Activated naive CD4-positive, alpha-beta T cell treated with anti-CD3 and anti-CD28 coated beads, Interleukin-2, amount 50 U/mL, for 24 hours (primary cell): ENCODE data around the gene SMIM44.
"Not testable (repeated sequence)": the region's sequence is repeated elsewhere in the genome, so short reads cannot be mapped to it uniquely, and the experiment has no call there.

Experiments used
- H3K27ac Mint-ChIP-seq: one replicate; pipeline ENCODE4 v1.8.0; 2021; ENCODE audit warnings: mild to moderate bottlenecking, mixed read lengths
- H3K27me3 Mint-ChIP-seq: one replicate; pipeline ENCODE4 v1.8.0; 2021; ENCODE audit warnings: mixed read lengths
- H3K36me3 Mint-ChIP-seq: one replicate; pipeline ENCODE4 v1.8.0; 2021; ENCODE audit warnings: mixed read lengths
- H3K4me1 Mint-ChIP-seq: one replicate; pipeline ENCODE4 v1.8.0; 2021; ENCODE audit warnings: mixed read lengths
- H3K4me3 Mint-ChIP-seq: one replicate; pipeline ENCODE4 v1.8.0; 2021; ENCODE audit warnings: mild to moderate bottlenecking, mixed read lengths
- H3K9me3 Mint-ChIP-seq: one replicate; pipeline ENCODE4 v1.8.0; 2021; ENCODE audit warnings: mixed read lengths

Gene SMIM44

DNA sequence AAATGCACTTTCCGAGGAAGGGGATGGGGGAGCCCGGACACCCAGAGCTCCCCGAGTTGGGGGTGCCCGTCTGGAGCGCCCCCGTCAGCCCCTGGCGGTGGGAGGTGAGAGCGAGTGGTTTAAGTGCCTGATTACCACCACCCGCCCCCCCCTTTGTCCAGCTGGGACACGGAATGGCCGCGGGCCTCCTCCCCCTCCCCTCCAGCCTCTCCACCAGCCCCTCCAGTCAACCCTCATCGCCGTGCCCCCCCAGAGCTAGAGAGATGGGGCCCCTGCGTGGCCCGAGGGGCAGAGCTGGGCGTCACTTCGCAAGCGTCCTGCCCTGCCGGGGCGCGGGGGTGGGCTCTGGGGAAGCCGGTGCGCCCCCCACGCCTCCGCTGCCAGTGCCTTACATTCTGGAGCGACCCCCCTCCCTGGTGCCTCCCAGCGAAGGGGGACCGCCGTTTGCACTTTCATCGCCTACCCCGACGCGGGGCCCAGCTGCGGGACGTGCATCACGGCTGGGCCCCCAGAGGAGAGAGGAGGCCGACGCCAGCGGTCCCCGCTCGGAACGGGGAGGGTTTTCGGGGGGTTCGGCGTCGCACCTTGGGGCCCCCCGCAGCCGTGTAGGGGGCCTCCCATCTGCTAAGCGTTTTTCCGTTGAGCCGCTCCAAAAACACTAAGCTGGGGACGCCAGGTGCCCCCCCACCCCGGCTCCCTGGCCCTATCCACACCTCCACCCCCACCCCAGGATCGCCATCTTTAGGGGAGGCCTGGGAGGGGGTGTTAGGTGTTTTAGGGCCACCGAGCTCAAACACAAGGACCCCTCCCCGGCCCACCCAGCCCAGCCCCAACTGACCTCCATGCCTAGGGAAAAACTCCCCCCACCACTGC is 19.3 kb downstream of the SMIM44 start:
- Mint-ChIP-seq H3K27ac (no peak overlapping the region), H3K4me1 (no peaks in the 10 kb centered on the region), H3K27me3 (no peaks in the 10 kb centered on the region), H3K4me3 (no peak overlapping the region), H3K9me3 (no peaks in the 10 kb centered on the region), H3K36me3 (peaks cover 3% of the 10 kb centered on the region)

DNA sequence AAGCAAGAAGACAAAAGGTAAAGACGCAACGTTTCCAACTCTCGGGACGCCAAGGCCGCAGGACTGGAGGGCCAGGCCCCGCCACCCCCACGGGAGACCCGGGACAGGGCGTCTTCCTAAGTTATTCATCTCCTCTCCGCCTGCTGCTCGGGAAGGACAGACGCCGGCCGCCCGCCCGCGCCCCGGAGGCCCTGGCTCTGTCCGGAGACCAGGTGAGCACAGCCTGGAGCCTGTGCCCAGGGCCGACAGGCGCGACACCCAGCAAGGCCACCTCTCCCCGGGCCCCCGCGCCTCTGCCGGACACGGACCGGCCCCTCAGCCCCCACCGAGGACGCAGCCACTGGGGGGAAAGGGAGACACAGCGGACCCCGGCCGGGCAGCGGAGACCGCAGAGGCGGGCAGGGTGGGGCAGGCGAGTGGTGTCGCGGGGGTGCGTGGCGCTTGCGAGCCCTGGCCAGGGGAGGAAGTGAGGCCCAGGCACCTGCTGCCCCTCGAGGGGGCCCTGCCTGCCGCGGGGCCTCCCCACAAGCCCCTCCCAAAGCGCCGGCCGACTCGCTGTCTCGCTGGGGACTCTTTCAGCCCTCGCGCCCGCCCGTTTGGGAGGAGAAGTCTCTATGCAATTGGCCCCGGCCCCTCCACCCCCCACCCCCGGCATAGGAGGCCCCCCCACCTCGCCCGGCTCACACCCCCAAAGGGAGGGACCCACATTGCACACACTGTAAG is 20.1 kb downstream of the SMIM44 start:
- Mint-ChIP-seq H3K27me3 (no peaks in the 10 kb centered on the region), H3K4me1 (no peaks in the 10 kb centered on the region), H3K36me3 (peaks cover 3% of the 10 kb centered on the region), H3K9me3 (no peaks in the 10 kb centered on the region), H3K27ac (no peak overlapping the region), H3K4me3 (no peak overlapping the region)

DNA sequence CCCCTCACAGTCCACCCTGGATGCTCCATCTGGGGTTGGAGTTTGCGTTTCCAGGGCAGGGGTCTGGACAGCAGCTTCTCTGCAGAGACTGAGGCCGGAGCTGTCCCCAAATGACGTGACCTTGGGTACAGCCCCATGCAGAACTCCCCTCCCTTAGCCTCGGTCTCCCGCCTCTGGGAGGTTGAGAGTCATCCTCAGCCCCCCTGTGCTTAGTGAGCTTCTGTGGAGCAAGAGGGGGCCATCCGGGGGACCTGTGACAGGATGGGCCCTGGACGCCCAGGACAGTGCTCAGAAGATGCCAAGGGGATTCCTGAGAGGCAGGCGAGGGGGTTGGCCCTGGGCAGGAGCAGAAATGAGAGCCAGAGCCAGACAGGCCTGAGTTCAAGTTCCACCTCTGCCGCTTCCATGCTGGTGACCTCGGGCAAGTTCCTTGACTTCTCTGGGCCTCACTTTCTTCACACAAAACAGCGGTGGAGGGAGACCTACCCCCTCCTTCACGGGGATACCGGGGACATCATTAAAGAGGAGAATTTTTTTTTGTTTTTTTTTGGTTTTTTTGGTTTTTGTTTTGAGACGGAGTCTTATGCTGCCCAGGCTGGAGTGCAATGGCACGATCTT is 23.2 kb downstream of the SMIM44 start:
- H3K9me3 Mint-ChIP-seq = no peaks in the 10 kb centered on the region
- peaks cover 3% of the 10 kb centered on the region for H3K36me3 Mint-ChIP-seq
- H3K27ac Mint-ChIP-seq = no peak overlapping the region
- no peak overlapping the region for H3K4me3 Mint-ChIP-seq
- no peaks in the 10 kb centered on the region for H3K4me1 Mint-ChIP-seq
- no peaks in the 10 kb centered on the region for H3K27me3 Mint-ChIP-seq

DNA sequence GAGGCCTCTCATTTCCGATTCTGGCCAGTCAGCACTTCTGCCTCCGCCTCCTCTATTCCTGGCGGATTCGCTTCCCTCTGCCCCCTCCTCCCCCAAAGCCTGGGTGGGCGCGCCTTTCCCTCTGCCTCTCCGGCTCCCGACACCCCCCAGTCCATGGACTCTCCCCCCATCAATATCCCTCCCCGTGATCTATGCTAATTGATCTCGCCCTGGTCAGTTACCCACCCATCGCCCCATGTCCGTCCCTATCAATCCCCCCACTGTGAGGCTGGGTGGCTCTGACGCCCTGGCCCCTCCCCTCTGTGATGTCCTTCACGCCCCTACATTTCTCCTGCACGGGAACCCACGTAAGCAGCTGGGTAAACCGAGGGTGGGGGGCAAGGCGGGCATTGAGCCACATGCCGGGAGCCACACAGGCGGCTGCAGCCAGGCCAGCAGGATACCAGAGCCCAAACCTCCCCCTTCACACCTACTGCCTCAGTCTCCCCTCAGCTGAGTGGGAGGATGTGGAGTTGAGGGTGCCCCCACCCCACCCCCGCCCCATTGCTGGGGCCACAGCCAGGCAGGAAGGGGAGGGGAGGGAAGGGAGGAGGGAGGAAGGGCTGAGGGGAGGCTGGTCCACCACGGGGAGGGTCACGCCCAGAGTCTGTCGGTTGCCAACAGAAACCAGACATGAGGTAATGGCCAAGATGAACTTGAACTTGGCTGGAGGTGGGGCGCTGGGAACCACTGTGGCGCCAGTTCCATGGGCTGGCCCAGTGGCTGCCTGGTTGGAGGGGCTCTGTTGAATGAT is 24.0 kb downstream of the SMIM44 start:
- no peaks in the 10 kb centered on the region for H3K27me3 Mint-ChIP-seq
- no peak overlapping the region for H3K4me3 Mint-ChIP-seq
- no peaks in the 10 kb centered on the region for H3K9me3 Mint-ChIP-seq
- peaks cover 3% of the 10 kb centered on the region for H3K36me3 Mint-ChIP-seq
- H3K4me1 Mint-ChIP-seq = no peaks in the 10 kb centered on the region
- no peak overlapping the region for H3K27ac Mint-ChIP-seq

DNA sequence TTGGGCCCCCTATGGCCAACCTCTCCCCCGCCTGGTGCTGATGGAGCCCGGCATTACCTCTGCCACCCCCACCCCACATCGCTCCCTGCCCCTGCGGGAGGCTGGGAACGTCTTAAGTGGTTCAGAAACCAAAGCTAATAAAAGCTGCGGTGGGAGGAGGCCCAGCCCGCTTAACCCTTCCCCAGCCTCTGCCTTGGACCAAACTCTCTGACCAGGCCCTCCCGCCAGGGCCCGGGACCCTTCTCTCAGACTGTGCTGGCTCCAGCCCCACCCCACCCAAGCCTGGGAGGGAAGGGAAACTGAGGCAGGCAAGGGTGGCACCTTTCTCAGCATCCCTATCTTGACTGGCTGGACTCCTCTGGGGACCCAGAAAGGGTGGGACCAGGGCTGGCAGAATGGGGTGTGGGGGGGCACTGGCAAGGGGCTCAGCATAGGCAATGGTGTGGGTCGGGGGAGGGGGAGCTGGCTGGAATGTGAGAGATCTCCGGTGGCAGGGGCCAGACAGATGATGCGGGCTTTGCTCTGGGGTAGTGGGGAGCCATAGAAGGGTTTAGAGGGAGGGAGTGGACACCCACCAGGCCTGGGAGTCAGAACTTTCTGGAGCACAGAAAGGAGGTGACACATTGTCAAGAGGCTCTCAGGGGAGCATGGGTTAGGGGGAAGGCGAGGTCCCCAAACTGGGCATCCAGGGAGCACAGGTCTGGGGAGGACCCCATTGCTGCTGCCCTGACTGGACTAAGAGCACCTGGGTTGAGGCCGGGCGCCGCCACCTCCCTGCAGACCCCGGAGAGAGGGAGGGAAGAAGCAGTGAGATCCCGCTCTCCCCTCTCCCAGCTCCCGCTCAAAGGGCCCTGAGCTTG is 24.8 kb downstream of the SMIM44 start:
- no peaks in the 10 kb centered on the region for H3K27me3 Mint-ChIP-seq
- H3K27ac Mint-ChIP-seq = no peak overlapping the region
- no peaks in the 10 kb centered on the region for H3K9me3 Mint-ChIP-seq
- H3K4me1 Mint-ChIP-seq = no peaks in the 10 kb centered on the region
- H3K36me3 Mint-ChIP-seq = peaks cover 3% of the 10 kb centered on the region
- no peak overlapping the region for H3K4me3 Mint-ChIP-seq

DNA sequence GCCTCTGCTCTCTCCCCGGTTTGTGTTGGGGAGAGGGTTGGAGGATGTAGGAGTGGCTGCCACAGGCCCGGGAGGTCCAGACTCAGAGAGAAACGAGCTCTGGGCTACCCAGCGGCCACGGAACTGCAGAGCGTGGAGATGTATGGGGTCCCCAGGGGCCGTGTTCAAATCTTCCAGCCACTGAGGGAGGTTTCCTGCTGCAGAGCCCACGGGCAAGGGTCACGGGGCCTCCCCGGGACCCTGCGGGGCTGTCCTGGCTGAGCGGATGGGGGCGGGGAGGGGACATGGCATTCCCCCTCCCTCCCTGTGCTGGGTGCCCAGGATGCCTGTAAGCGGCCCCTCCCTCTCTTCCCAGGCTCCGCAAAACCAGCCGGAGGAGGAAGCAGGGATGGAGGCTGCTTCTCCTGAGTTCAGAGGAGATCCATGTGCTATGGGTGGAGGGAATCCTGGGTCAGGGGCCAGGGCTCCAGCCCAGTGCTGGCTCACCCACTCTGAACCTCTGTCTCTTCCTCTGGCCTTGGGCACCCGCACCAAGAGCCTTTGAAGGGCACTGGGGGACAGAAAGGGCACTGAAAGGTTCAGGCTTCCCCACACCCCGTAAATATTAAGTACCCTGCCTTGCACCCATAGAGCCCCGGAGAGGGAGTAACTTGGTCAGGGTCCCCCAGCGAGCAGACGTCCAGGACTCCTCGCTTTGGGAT is 25.6 kb downstream of the SMIM44 start:
- H3K4me1 Mint-ChIP-seq = no peaks in the 10 kb centered on the region
- H3K36me3 Mint-ChIP-seq = peaks cover 1% of the 10 kb centered on the region
- H3K9me3 Mint-ChIP-seq = no peaks in the 10 kb centered on the region
- H3K4me3 Mint-ChIP-seq = no peak overlapping the region
- no peak overlapping the region for H3K27ac Mint-ChIP-seq
- H3K27me3 Mint-ChIP-seq = no peaks in the 10 kb centered on the region

DNA sequence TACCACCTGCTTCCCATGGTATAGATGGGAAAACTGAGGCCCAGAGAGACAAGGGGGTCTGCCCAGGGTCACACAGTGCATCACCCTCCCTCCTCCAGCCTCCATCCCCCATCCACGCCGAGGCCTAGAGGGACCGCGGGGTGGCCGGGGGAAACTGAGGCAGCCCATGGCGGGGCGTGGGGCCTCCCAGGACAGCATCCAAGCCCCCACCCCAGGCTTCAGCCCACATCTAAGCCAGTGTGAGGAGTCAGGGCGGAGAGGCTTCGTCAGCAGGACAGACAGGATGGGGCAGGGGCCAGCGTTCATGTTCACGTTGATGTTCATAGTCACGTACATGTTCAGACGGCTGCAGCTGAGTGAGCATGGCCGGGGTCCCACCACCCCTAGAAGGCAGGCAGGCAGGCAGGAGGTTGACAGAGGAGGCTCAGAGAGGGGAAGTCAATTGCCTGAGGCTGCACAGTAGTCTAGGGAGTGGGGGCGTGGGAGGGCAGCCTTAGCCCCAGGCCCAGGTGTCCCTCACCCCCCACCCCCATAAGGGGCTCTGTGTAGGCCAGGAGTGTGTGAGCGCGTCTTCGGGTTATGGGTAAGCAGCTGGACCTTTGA is 26.2 kb downstream of the SMIM44 start:
- Mint-ChIP-seq H3K9me3 (no peaks in the 10 kb centered on the region), H3K27me3 (no peaks in the 10 kb centered on the region), H3K4me1 (no peaks in the 10 kb centered on the region), H3K36me3 (no peaks in the 10 kb centered on the region), H3K27ac (no peak overlapping the region), H3K4me3 (no peak overlapping the region)

DNA sequence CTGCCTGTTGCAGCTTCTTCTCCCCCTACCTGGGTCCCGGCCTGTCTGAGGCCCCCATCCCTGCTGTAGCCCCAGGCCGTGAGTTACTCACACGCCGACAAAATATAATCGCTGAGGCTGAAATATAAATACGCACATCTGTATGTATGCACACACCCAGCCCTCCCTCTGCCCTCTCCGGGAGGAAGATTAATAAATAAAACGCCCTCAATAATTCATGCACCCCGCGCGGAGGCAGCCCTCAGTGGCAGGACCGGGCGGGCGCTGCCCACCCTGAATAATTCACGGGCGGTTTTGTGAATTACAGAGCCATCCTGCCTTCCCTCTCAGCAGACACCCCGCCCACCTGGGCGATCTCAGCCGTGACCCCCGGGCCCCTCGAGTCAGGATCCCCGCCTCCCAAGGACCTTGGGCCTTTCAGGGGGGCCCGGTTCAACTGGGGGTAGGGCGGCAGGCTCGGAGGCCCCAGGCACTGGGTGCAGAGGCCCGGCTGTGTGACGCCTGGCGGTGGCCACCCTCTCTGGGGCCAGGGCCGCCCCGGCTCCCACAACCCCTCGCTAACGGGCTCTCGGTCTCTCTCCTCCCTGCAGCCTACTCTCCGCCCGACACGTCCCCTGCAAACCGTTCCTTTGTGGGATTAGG is 27.2 kb downstream of the SMIM44 start:
- no peak overlapping the region for H3K27ac Mint-ChIP-seq
- no peaks in the 10 kb centered on the region for H3K27me3 Mint-ChIP-seq
- H3K4me3 Mint-ChIP-seq = no peak overlapping the region
- no peaks in the 10 kb centered on the region for H3K9me3 Mint-ChIP-seq
- H3K36me3 Mint-ChIP-seq = no peaks in the 10 kb centered on the region
- no peaks in the 10 kb centered on the region for H3K4me1 Mint-ChIP-seq

DNA sequence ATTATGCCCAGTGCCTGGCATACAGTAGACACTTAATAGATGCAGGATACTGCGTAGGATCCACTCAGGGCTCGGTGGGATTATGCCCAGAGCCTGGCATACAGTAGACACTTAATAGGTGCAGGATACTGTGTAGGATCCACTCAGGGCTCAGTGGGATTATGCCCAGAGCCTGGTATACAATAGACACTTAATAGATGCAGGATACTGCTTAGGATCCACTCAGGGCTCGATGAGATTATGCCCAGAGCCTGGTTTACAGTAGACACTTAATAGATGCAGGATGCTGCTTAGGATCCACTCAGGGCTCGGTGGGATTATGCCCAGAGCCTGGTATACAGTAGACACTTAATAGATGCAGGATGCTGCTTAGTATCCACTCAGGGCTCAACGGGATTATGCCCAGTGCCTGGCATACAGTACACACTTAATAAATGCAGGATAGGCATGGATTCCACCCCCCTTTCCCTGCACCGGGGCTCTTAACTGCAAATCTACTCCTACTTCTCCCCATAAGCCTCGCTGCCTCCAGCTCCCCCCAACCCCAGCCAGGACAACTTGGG is 27.8 kb downstream of the SMIM44 start:
- no peak overlapping the region for H3K4me3 Mint-ChIP-seq

DNA sequence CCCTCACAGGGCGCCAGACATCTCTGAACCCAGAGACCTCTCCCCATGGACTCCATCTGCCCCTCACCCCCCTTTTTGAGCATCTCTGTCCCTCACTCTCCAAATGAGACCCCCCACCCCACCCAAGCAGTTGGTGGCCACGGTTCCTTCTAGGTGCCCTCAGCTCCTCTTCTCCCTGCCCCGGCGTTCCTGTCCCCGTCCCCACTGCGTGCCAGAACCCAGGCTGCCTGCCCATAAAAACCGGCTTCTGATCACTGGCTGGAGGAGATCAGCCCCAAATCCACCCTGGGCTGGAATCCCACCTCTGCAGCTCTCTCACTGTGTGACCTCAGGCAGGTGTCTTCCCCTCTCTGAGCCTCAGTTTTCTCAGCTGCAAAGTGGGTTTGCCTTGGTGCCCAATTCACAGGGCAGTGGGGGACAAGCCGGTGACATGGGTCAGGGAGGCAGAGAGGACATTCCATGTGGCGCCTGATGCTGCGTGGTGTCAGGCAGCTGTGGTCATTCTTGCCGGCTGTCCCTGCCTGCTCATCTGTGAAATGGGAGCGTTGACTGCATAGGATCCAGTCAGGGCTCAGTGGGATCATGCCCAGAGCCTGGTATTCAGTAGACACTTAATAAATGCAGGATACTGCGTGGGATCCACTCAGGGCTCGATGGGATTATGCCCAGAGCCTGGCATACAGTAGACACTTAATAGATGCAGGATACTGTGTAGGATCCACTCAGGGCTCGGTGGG is 28.4 kb downstream of the SMIM44 start:
- Mint-ChIP-seq H3K4me3 (no peak overlapping the region), H3K9me3 (no peaks in the 10 kb centered on the region), H3K36me3 (no peaks in the 10 kb centered on the region), H3K27ac (no peak overlapping the region), H3K27me3 (no peaks in the 10 kb centered on the region), H3K4me1 (no peaks in the 10 kb centered on the region)

More for the DNA sequence above, 27.8 kb downstream of the SMIM44 start:
- H3K27ac Mint-ChIP-seq = no peak overlapping the region
- H3K4me1 Mint-ChIP-seq = no peaks in the 10 kb centered on the region
- no peaks in the 10 kb centered on the region for H3K36me3 Mint-ChIP-seq
- no peaks in the 10 kb centered on the region for H3K27me3 Mint-ChIP-seq
- H3K9me3 Mint-ChIP-seq = no peaks in the 10 kb centered on the region

DNA sequence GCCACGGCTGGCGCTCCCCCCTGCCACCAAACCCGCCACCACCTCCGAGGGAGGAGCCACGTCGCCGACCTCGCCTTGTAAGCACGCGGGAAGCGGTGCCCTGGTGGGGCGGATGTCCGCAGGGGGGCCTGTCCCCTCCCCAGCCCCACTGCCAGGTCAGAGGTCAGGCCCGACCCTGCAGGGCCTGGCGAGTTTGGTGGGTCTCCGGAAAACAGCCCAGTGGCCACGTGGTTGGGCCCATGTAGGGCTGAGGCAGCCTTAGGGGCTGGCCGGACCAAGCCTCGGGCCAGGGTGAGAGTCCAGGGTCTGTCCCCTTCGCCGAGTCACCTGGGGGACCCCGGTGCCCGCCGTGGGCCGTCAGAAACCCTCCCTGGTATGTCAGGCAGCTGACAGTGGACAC is 29.4 kb downstream of the SMIM44 start:
- H3K27me3 Mint-ChIP-seq = no peaks in the 10 kb centered on the region

DNA sequence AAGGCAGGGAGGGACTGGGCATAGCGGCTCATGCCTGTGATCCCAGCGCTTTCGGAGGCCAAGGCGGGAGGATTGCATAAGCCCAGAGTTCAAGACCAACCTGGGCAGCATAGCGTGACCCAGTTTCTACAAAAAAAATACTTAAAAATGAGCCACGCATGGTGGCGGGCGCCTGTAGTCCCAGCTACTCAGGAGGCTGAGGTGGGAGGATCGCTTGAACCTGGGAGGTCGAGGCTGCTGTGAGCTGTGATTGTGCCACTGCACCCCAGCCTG is 30.4 kb downstream of the SMIM44 start:
- H3K4me3 Mint-ChIP-seq, H3K27me3 Mint-ChIP-seq, H3K27ac Mint-ChIP-seq, H3K36me3 Mint-ChIP-seq, H3K9me3 Mint-ChIP-seq, H3K4me1 Mint-ChIP-seq: not testable (repeated sequence)

More for the DNA sequence above, 29.4 kb downstream of the SMIM44 start:
- Mint-ChIP-seq H3K27ac (no peak overlapping the region), H3K4me3 (no peak overlapping the region), H3K36me3 (no peaks in the 10 kb centered on the region), H3K4me1 (no peaks in the 10 kb centered on the region), H3K9me3 (no peaks in the 10 kb centered on the region)
